ENCODE measurements around the gene AKAP6.

Gene AKAP6

DNA sequence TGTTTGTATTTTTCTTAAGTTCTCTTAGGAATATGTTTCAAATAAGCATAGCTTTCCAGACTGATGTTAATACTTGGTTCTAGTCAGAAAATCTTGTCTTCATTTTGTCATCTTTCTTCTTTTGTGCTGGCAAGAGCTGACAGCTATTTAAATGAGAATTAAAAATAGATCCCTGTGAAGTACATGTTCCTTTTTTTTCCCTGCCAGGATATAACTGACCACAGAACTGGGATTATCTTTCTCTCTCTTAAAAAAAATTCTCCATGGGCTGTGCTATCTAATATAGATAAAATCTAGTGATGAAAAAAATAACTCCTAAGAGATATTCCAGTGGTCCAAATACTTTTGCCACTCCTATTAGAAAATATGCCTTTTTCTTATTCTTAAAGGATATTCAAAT lies 163.4 kb downstream of the AKAP6 start:
- DNase-seq, result no peak

DNA sequence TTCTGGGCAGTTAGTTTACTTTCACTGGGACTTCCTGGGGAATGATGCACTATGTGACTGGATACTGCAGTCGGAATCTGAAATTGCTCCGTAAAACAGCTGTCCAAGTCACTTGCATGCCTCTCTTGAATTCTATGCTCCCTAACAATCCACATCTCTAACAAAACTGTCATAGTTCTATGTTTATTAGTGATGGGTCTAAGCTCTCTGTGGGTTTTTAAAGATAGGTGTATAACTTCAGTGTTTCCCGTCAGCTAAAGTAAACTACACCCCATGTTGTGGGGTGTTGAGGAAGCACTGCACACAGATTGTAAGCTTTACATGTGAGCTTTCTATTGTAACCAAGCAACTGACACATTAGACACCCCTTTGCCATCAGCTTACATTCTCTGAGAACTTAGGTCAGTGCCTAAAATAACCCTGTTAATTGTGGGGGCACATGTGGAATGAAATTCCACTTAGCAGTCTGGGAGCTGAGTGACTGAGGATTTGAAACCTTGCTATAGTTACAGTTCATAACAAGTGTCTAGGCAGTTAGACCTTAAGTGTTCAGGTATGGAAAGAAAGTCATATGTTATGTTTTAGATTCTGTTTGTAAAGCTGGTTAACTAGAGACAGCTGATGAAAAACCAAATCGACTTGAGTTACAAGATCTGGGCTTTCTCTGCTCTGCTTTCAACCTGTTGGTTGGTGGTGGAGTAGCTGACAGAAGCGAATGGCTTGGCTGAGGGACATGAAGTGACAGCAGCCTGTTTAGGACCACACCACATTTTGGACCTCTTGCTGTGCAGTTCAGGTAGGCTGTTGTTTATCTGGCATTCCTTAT lies 165.7 kb downstream of the AKAP6 start:
- no peak for DNase-seq

DNA sequence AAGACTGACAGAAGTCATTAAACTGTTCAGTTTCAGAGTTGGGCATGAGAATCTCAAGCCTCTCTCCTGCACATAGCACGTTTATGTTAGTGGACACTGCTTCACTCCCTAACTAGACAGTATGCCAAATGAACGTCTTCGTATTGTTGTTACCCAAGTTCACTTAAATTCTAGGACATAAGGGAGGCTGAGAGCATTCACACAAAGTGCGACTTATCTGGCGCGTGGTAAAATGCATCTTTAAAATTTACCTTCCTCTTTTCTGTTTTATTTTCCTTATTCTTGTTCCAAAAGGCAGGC lies 166.3 kb downstream of the AKAP6 start:
- no peak for DNase-seq

DNA sequence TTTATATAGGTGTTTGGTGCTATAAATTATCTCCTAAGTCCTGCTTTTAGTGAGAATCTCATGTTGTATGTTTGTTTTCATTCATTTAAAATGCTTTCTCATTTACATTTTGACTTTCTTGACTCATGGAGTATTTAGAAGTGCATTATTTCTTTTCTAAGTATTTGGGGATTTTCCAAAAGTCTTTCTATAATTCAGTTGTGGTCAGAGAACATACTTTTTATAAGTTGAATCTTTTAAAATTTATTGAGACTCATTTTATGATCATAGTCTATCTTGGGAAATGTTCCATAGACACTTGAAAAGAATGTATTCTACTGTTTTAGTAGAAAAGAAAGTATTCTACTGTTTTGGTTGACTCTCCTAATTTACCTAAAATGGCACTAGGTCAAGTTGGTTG lies 168.2 kb downstream of the AKAP6 start:
- DNase-seq, result no peak

DNA sequence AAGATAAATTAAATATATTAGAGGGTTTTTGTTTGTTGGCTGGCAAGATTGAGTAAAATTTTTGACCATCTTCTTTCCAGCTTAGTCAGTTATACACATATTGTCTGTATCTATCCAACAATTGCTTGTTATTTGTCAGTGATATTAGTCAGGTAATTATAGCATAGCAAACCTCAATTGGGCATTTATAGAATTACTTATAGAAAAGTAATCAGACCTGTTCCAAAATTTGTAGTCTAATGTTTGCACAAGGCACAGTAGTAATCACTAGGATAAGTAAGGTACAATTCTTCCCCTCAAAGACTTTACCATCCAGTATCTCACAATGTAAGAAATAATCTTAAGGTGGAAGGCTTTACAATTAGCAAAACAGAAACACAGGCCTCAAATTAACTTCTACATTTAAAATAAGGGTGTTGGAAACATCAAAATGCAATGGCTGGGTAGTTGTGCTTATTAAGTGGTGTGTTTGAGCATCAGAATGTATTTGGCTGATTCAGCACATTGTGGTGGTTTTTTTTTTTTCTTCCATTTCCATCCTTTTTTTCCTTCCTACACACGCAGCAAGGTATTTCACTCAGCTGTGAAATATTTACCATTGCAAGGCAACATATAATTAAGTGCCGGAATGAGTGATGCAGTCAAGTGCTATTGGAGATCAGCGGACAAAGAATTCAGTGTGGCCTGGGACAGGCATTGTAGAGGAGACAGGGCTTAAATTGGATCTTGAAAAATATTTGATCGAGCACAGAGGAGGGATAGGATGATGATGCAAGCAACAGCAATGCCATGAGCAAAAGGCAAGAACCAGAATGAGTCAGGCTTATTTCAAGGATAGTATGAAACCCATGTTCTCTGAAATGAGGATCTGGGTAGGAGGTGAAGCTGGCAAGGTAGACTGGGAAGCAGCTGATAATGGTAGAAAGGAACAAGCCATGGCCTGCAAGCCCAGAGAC lies 178.2 kb downstream of the AKAP6 start:
- peak in 1 of 14 donors; percentile 13 for DNase-seq

DNA sequence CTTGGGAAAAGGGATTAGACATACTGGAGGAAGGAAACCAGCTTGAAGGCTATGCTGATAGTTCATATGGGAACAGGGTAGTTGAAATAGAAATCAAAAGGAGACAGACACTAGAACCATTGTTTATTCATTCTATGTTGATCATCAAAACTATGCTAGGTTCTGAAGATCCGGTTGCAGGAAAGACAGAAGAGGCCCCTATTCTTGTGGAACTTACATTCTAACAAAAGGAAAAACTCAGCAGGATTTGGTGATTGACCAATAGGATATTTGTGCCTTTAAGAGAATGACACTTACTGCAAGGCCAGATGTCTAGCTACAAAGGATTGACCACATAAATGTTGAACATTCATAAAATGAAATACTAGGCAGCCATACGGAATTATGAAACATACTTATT lies 179.2 kb downstream of the AKAP6 start:
- no peak for DNase-seq

DNA sequence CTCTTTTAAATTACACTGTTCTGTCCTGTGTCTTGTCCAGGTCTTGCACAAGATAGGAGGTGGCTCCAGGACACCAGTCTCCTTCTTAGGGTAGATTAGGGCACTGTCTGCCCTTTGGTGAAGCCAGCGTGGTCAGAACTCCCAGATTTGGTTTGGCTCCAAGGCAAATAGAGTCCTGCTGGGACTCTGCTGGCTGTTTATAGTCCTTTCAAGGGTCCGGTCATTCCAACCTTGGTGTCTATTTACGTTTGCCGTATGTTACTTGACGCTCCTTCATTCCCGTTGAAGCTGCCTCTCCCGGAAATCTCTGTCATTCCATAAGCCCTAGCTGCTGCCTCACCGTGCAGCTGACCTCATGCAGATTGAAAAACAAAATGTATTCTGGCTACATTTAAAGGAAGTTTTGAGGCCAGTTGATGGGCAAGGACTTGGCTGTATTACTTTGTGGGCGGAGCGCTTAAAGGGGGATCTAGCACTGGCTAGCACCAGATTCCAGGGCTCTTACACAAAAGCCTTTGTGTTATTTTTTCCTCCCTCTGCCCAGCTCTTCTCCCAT lies 180.6 kb downstream of the AKAP6 start:
- peak in 13 of 14 donors; percentile 10 to 86 (median 71) for DNase-seq

DNA sequence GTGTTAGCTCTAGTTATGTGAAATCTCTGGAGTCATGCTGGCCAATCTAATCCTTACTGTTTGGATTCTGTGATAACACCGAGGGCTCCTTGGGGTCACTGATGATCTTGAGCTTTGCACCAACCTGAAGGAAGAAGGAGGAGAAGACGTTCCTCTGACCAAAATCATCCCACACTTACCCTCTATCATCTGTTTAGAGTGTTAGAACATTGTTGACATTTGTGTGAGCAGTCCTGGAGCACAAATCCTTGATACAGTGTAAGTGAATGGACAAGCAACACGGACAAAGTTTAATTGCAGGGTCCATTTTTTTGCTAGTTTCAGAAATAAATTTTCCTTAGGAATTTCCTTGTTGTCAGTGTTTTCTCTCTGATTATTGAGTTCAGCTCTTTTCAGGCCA lies 181.7 kb downstream of the AKAP6 start:
- DNase-seq, result no peak

DNA sequence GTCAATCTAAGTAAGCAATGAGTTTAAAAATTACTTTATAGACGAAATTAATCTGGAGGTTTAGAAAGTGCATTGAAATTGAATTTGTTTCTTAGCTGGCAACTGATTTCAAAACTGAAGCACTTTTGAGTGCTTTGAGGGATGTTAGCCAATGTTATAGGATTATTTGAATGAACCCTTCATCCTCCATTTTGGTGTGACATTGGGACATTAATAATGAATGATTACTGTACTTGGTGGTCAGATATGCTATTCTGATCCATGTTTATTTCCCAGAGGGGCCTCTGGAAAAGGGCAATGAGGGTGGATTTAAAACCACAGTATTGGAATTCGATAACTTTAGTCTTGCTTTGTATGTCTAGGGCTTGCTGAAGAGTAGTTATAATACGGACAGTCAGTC lies 183.2 kb downstream of the AKAP6 start:
- no peak for DNase-seq

DNA sequence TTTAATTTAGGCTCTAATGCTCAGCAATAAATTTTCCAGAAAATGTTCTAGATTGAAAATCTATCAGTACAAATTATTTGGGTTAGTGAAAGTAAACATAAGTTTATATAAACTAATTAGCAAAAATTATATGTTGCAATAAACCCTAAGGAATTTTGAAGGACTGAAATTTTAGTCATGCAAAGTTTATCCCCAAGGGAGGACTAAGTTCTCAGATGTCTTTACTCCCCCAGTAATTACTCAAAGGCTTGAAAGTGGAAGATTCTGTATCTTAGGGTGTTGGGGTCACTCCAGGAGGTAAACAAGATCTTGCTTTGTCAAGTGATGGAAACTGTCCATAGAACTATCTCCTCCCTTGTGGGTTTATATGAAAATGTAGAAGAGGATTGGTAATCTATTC lies 183.7 kb downstream of the AKAP6 start:
- DNase-seq, result no peak

DNA sequence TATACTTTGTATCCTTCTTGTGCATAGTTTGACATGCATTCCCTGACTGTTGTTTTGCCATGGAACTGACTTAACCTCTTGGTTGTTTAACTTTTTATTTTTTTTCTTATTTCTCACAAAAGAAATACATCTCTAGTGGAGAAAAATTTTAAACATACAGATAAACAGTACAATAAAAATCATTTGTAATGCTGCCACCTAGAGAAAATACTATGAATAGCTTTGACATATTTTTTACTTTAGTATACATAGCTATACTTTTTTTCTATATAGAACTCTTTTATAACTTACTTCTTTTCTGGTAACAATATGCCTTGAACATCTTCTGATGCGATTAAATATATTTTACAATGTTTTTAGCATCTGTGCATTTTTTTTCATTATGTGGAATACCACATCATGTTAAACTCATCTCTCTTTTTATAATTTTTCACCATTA lies 184.5 kb downstream of the AKAP6 start:
- DNase-seq, result no peak

DNA sequence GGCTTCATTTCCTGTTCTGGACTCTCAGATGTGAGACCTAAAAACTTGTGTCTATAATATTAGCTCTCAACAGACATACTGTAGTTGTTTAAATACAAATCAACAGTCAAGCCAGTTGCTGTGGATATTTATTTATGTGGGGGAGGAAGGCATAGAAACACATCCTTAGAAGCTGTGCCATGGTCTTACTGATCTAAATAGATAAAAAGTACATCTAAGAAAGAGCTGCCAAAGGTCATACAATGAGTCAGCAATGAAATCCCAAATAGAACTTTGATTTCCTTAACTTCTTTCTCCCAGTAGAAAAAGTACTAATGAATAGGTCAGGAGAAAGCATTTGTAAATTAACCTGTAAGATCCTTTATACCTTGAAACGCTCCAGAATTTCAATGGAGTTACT lies 185.1 kb downstream of the AKAP6 start:
- no peak for DNase-seq

DNA sequence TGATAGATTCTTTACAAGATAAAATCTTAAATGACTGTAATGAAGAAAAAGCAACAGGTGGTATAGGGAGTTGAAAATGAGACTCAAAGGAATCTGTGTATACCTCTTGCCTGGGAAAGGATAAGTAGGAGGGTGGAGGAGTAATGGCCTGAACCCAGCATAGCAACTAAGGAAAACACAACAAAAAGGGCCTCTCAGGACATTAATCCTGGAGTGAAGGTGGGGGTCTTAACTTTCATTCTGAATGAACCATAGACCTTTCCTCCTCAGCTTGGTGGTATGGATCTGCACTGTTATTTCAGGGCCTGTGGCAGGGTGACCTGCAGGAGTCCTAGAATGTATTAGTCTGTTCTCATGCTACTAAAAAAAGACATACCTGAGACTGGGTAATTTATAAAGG lies 185.6 kb downstream of the AKAP6 start:
- DNase-seq, result no peak

DNA sequence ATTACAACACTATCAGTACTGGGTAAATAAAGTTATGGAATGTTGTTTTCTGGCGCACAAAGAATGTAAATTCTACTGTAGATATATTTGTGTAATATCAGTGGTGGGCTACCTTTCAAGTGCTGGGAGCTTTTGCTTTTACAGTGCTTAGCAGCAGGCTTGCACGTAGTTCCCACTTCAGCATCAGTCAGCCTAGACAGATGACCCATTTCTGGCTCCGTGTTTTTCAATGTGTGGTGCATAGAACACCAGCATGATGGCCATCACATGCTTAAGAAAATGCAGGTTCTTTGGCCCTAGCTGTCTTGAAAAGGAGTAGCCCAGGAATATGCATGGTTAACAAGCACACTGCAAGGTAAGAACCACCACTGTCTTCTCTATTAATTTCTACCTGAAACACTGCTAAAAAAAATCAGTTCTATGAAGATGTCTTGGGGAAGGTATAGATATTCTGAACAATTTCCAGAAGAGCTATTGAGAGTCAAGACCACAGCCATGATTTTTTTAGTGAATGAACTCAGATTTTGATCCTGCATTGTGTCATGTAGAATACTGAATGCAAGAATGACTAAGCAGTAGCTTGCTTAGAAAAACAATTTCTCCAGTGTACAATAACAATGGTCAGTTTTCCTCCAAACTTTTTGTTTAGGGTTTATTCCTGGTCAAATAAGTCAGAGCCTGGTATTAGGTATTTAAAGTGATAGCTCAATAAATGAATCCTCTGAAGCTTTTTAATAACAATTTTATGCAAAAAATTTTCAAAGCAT lies 195.7 kb downstream of the AKAP6 start:
- no peak for DNase-seq

DNA sequence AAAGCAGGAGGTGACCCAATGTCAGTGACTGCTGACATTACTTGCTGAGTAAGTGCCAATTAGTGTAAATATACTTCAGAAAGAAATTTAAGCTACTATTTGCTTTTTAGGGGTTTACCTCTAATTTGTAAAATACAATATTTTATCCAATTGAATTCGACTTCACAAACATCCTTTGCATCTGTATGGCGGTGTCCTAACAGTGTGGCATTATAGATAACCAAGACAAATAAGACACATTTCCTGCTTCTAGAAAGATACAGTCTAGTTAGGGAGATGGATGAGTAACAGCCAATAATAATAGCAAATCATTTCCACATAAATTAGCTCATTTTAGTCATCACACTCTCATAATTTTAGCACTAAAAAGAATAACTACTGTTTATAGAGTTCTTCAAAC lies 196.5 kb downstream of the AKAP6 start:
- no peak for DNase-seq

DNA sequence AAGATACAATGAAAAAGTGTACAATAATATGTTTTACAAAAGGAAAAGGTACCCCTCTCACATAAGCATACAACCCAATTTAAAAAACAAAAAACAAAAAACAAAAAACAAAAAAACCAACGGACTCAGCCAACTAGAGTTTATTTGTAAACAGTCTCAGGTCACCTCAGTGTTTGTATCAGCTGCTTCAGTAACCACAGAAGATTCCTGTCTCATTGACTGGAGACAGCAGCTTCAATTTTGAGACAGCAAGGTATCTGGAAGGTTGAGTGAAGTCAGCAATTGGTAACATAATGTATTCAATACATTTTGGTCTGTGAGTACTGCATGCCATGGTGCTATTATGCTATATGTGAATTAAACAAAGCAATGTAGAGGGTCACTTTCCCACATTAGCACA lies 201.7 kb downstream of the AKAP6 start:
- no peak for DNase-seq

DNA sequence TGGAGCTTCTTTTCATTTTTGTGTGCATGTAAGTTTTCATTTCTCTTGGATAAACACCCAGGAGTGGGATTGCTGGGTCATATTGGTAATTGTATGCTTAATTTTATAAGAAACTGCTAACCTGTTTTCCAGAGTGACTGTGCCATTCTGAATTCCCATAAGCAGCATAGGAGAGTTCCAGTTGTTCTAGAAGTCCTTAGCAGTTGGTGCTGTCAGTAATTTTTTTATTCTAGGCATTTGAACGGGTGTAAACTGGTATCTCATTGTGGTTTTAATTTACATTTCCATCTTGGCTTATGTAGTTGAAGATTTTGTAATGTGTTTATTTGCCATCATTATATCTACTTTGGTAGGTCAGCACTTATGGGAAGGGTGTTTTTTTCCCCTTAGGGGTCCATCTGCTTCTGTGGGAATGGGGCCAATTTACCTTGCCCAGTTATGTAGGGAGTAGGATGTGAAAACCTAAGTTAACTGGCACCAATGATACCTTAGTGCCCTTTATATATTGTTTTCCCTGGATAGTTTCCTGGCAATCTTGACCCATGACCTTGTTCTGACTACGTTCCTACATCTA lies 202.9 kb downstream of the AKAP6 start:
- no peak for DNase-seq

DNA sequence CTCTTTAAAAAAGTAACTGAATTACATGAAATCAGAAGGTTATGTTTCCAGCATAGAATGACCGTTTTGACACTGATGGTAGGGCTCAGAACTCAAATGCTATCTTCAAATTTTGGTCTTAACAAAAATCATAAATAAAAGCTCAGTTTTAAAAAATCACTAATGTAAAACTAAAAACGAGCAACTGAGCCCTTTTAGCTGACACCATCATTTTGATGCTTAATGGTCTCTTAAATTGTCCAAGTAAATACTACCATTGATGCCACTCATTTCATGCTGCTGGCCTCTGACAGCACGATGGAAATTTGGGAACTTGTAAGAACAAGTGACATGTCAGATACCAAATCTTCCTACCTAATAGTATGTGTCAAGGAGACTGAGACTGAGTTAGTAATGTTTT lies 205.0 kb downstream of the AKAP6 start:
- no peak for DNase-seq

DNA sequence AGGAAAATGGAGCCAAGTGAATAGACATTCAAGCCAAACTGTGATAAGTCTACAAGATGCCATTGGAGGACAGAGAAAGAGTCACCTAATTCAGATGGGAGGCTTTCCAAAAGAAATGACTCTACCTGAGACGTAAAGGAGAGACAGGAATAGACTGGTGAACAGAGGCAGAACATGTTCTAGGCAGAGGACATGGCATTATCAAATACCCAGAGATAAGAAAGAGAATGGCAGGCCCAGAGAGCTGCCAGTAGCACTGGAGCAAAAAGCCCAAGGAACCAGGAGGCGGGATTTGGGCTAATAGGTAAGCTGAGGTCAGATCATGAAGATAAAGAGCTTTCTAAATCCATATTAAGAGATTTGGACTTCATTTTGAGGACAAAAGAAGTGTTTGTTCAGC lies 207.1 kb downstream of the AKAP6 start:
- DNase-seq, result no peak

DNA sequence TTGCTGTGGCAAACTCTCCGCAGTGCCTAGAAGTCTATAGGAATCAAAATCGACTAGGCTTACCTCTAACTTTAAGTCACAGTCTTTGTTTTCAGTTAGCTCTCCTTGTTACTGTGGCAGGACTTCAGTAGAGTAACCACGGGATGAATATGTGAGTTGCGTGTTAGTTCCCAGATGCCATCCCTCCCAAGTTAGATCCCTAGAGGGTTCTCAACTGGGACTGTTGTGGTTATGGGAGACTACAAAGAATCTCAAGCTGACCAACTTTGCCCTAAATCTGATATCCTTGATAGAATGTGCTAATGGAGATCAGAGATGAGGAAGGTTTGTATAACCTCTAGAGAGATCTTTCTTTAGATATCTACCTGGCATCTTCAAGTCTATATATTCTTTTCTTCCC lies 208.1 kb downstream of the AKAP6 start:
- no peak for DNase-seq

DNA sequence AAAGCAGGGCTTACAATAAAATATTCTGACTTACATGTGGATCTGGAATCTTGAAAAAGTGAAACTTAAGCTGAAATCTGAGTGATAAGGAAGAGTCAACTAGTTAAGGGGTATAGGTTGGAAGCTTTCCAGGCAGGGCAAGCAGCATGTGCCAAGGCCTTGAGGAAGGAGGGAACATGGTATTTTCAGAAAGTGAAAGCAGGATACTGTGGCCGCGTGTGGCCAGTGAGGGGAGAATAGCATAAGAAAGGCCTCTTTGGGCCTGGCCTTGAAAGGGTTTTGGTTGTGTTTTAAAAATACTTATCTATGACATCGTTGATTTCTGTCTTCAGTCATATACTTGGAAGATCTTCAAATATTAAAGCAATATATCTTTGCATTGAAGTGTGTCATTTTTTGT lies 213.4 kb downstream of the AKAP6 start:
- no peak for DNase-seq

DNA sequence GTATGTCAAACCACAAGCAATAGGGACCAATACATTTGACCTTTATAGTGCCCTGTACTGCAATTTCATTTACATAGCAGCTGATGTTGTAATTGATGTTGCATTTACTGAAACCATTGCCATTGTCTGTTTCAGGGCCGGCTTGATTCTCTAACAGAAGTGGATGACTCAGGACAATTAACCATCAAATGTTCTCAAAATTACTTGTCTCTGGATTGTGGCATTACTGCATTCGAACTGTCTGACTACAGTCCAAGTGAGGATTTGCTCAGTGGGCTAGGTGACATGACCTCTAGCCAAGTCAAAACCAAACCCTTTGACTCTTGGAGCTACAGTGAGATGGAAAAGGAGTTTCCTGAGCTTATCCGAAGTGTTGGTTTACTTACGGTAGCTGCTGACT lies 216.0 kb downstream of the AKAP6 start:
- no peak for DNase-seq
